GM12864 (cell line): ENCODE results near the gene NLGN1.

Experiments used
- DNase-seq: peaks from one replicate; pipeline ENCODE4 v3.0.0-alpha.2; 2011; ENCODE audit warnings: low read depth
- H3K4me3 ChIP-seq: 2 replicates; pipeline ENCODE4 v1.5.1; 2011; ENCODE audit warnings: mild to moderate bottlenecking, low read depth, low read length, control low read depth
- CTCF ChIP-seq: IDR thresholded peaks from 2 replicates; pipeline ENCODE4 v1.5.1; 2011; ENCODE audit warnings: low read depth, mild to moderate bottlenecking, moderate library complexity, low read length, control low read depth, inconsistent platforms; ENCODE audit errors: missing control alignments

The NLGN1 gene

GRCh38 chr3:174098746-174099145, 701.2 kb downstream of the NLGN1 start:
- TF ChIP-seq CTCF, result no peak
- H3K4me3 ChIP-seq, result no peak overlapping the region
- no peak for DNase-seq

- no peak for TF ChIP-seq CTCF
- DNase-seq, result no peak
- H3K4me3 ChIP-seq, result no peak overlapping the region
Observed at GRCh38 chr3:174099724-174100123, 702.2 kb downstream of the NLGN1 start.

GRCh38 chr3:174100744-174101143, 703.2 kb downstream of the NLGN1 start:
- TF ChIP-seq CTCF, result no peak
- DNase-seq, result no peak
- no peak overlapping the region for H3K4me3 ChIP-seq

- no peak for TF ChIP-seq CTCF
- DNase-seq, result no peak
- H3K4me3 ChIP-seq, result no peak overlapping the region
Observed at GRCh38 chr3:174101244-174101643, 703.7 kb downstream of the NLGN1 start.

GRCh38 chr3:174102274-174102673, 704.7 kb downstream of the NLGN1 start:
- no peak overlapping the region for H3K4me3 ChIP-seq
- DNase-seq, result no peak
- no peak for TF ChIP-seq CTCF

GRCh38 chr3:174102866-174103265, 705.3 kb downstream of the NLGN1 start:
- TF ChIP-seq CTCF, result no peak

GRCh38 chr3:174110761-174111160, 713.2 kb downstream of the NLGN1 start:
- TF ChIP-seq CTCF, result no peak

More at GRCh38 chr3:174102866-174103265, 705.3 kb downstream of the NLGN1 start:
- H3K4me3 ChIP-seq, result no peak overlapping the region
- DNase-seq, result no peak

More at GRCh38 chr3:174110761-174111160, 713.2 kb downstream of the NLGN1 start:
- DNase-seq, result no peak
- no peak overlapping the region for H3K4me3 ChIP-seq
